GM23338 (cell line): ENCODE data around the gene SLAMF6.

Source experiments
- CREB1 ChIP-seq: fragments of 250-450 bp; sonication (Bioruptor Pico); IDR thresholded peaks from 2 replicates; pipeline ENCODE4 v1.5.0; 2020; ENCODE audit warnings: low read depth, mild to moderate bottlenecking, moderate library complexity
- CTCF ChIP-seq, 2 experiments: fragments of 200-600 bp in 1 of 2; sonication (generic) in 1 of 2; conservative IDR thresholded peaks; 2 replicates each; pipeline versions ENCODE4 v1.5.1 to v1.6.1; 2016 to 2017; ENCODE audit warnings: antibody characterized with exemption in 2 of 2, low read depth in 2 of 2, mild to moderate bottlenecking in 2 of 2, moderate library complexity in 1 of 2
- ETS1 ChIP-seq: IDR thresholded peaks from 2 replicates; pipeline ENCODE4 v1.6.1; 2016; ENCODE audit warnings: antibody characterized with exemption
- EZH2 ChIP-seq: fragments of 200-600 bp; sonication (generic); IDR thresholded peaks from one replicate; pipeline ENCODE4 v1.8.0; 2017; ENCODE audit warnings: antibody characterized with exemption, mild to moderate bottlenecking, low read depth; ENCODE audit not compliant: unreplicated experiment
- EZH2phosphoT487 ChIP-seq: fragments of 200-600 bp; sonication (generic); IDR thresholded peaks from one replicate; pipeline ENCODE4 v1.8.1; 2018; ENCODE audit warnings: antibody characterized with exemption; ENCODE audit not compliant: unreplicated experiment
- JUNB ChIP-seq: IDR thresholded peaks from one replicate; pipeline ENCODE4 v1.6.1; 2016; ENCODE audit warnings: antibody characterized with exemption; ENCODE audit not compliant: unreplicated experiment
- NANOG ChIP-seq: IDR thresholded peaks from 2 replicates; pipeline ENCODE4 v1.6.1; 2016; ENCODE audit warnings: antibody characterized with exemption, borderline replicate concordance
- POLR2AphosphoS5 ChIP-seq: IDR thresholded peaks from 2 replicates; pipeline ENCODE4 v1.6.1; 2016; ENCODE audit warnings: antibody characterized with exemption, low read depth
- REST ChIP-seq: IDR thresholded peaks from one replicate; pipeline ENCODE4 v1.6.1; 2018; ENCODE audit warnings: antibody characterized with exemption; ENCODE audit not compliant: unreplicated experiment
- STAT1 ChIP-seq: IDR thresholded peaks from one replicate; pipeline ENCODE4 v1.6.1; 2016; ENCODE audit warnings: antibody characterized with exemption; ENCODE audit not compliant: unreplicated experiment
- ZNF114 ChIP-seq: fragments of 250-450 bp; sonication (Bioruptor Pico); IDR thresholded peaks from 2 replicates; pipeline ENCODE4 v1.5.0; 2020; ENCODE audit warnings: mild to moderate bottlenecking, moderate library complexity
- ZNF331 ChIP-seq: fragments of 250-450 bp; sonication (Bioruptor Pico); IDR thresholded peaks from 2 replicates; pipeline ENCODE4 v1.5.0; 2020; ENCODE audit warnings: low read depth, mild to moderate bottlenecking, moderate library complexity
- ZNF462 ChIP-seq: fragments of 250-450 bp; sonication (Bioruptor Pico); IDR thresholded peaks from 2 replicates; pipeline ENCODE4 v1.5.0; 2020; ENCODE audit warnings: mild to moderate bottlenecking, moderate library complexity

- no peak for TF ChIP-seq CTCF (conservative IDR thresholded peaks at IDR 0.05; ENCODE audit: low read depth in 2 of 2)
- no peak for TF ChIP-seq EZH2
- no peak for TF ChIP-seq POLR2AphosphoS5
- no peak for TF ChIP-seq EZH2phosphoT487
- no peak for TF ChIP-seq CREB1
- no peak for TF ChIP-seq ZNF114
- no peak for TF ChIP-seq NANOG
- TF ChIP-seq REST, result no peak
- TF ChIP-seq STAT1, result no peak
- no peak for TF ChIP-seq JUNB
- TF ChIP-seq ZNF331 (CRISPR knock-in tag), result no peak
- TF ChIP-seq ETS1, result no peak
- no peak for TF ChIP-seq ZNF462 (CRISPR knock-in tag)
Measured at GRCh38 chr1:160446945-160447600, 76.0 kb downstream of the SLAMF6 start.
